Stimulated activated naive CD8-positive, alpha-beta T cell treated with anti-CD3 and anti-CD28 coated beads, Interleukin-15, Interleukin-2, amounts not matched to agents 100 ng/mL and 50 ng/mL, for 24 hours (primary cell): ENCODE results near the gene MYRFL.

Source experiments
- H3K27ac Mint-ChIP-seq: one replicate; pipeline ENCODE4 v1.8.0; 2021; ENCODE audit warnings: mild to moderate bottlenecking, mixed read lengths
- H3K27me3 Mint-ChIP-seq: one replicate; pipeline ENCODE4 v1.8.0; 2021; ENCODE audit warnings: mixed read lengths
- H3K36me3 Mint-ChIP-seq: one replicate; pipeline ENCODE4 v1.8.0; 2021; ENCODE audit warnings: low read depth, mixed read lengths
- H3K4me1 Mint-ChIP-seq: one replicate; pipeline ENCODE4 v1.8.0; 2021; ENCODE audit warnings: low read depth, mixed read lengths
- H3K4me3 Mint-ChIP-seq: one replicate; pipeline ENCODE4 v1.8.0; 2021; ENCODE audit warnings: mild to moderate bottlenecking, mixed read lengths
- H3K9me3 Mint-ChIP-seq: one replicate; pipeline ENCODE4 v1.8.0; 2021; ENCODE audit warnings: mixed read lengths

Gene MYRFL

GRCh38 chr12:69922999-69923398 is 98.0 kb downstream of the MYRFL start:
- Mint-ChIP-seq H3K27ac (no peak overlapping the region), H3K36me3 (no peaks in the 10 kb centered on the region), H3K27me3 (peaks cover 4% of the 10 kb centered on the region), H3K4me3 (no peak overlapping the region), H3K9me3 (no peaks in the 10 kb centered on the region), H3K4me1 (no peaks in the 10 kb centered on the region)

- Mint-ChIP-seq H3K27me3 (peaks cover 4% of the 10 kb centered on the region), H3K27ac (no peak overlapping the region), H3K36me3 (no peaks in the 10 kb centered on the region), H3K4me3 (no peak overlapping the region), H3K9me3 (no peaks in the 10 kb centered on the region), H3K4me1 (no peaks in the 10 kb centered on the region)
Measured at GRCh38 chr12:69925291-69925690, 100.3 kb downstream of the MYRFL start.

GRCh38 chr12:69927164-69927563 is 102.1 kb downstream of the MYRFL start:
- Mint-ChIP-seq H3K27me3 (peaks cover 4% of the 10 kb centered on the region), H3K27ac (no peak overlapping the region), H3K36me3 (no peaks in the 10 kb centered on the region), H3K9me3 (no peaks in the 10 kb centered on the region), H3K4me3 (no peak overlapping the region), H3K4me1 (no peaks in the 10 kb centered on the region)

- no peaks in the 10 kb centered on the region for H3K4me1 Mint-ChIP-seq
- H3K27ac Mint-ChIP-seq: no peak overlapping the region
- H3K4me3 Mint-ChIP-seq: no peak overlapping the region
Measured at GRCh38 chr12:69929125-69929524, 104.1 kb downstream of the MYRFL start.

GRCh38 chr12:69929531-69929930 is 104.5 kb downstream of the MYRFL start:
- no peaks in the 10 kb centered on the region for H3K9me3 Mint-ChIP-seq
- no peak overlapping the region for H3K27ac Mint-ChIP-seq
- no peaks in the 10 kb centered on the region for H3K36me3 Mint-ChIP-seq
- H3K27me3 Mint-ChIP-seq: peaks cover 3% of the 10 kb centered on the region
- no peaks in the 10 kb centered on the region for H3K4me1 Mint-ChIP-seq
- H3K4me3 Mint-ChIP-seq: no peak overlapping the region

More at GRCh38 chr12:69929125-69929524, 104.1 kb downstream of the MYRFL start:
- Mint-ChIP-seq H3K9me3 (no peaks in the 10 kb centered on the region), H3K36me3 (no peaks in the 10 kb centered on the region), H3K27me3 (peaks cover 4% of the 10 kb centered on the region)

- Mint-ChIP-seq H3K36me3 (no peaks in the 10 kb centered on the region), H3K27me3 (peaks cover 8% of the 10 kb centered on the region), H3K9me3 (no peaks in the 10 kb centered on the region), H3K27ac (no peak overlapping the region), H3K4me1 (no peaks in the 10 kb centered on the region), H3K4me3 (no peak overlapping the region)
Measured at GRCh38 chr12:69931569-69931968, 106.5 kb downstream of the MYRFL start.

- H3K36me3 Mint-ChIP-seq: no peaks in the 10 kb centered on the region
- H3K27ac Mint-ChIP-seq: no peak overlapping the region
- no peaks in the 10 kb centered on the region for H3K4me1 Mint-ChIP-seq
- H3K9me3 Mint-ChIP-seq: no peaks in the 10 kb centered on the region
- H3K27me3 Mint-ChIP-seq: peaks cover 8% of the 10 kb centered on the region
- no peak overlapping the region for H3K4me3 Mint-ChIP-seq
Measured at GRCh38 chr12:69932154-69932553, 107.1 kb downstream of the MYRFL start.

GRCh38 chr12:69932676-69933552 is 107.9 kb downstream of the MYRFL start:
- no peaks in the 10 kb centered on the region for H3K4me1 Mint-ChIP-seq
- H3K27me3 Mint-ChIP-seq: peaks cover 8% of the 10 kb centered on the region
- H3K4me3 Mint-ChIP-seq: no peak overlapping the region
- H3K36me3 Mint-ChIP-seq: no peaks in the 10 kb centered on the region
- H3K9me3 Mint-ChIP-seq: no peaks in the 10 kb centered on the region
- H3K27ac Mint-ChIP-seq: no peak overlapping the region

- Mint-ChIP-seq H3K27me3 (peaks cover 8% of the 10 kb centered on the region), H3K36me3 (no peaks in the 10 kb centered on the region), H3K4me1 (no peaks in the 10 kb centered on the region), H3K27ac (no peak overlapping the region), H3K4me3 (no peak overlapping the region), H3K9me3 (no peaks in the 10 kb centered on the region)
Measured at GRCh38 chr12:69934011-69934410, 109.0 kb downstream of the MYRFL start.

GRCh38 chr12:69935651-69936100 is 110.6 kb downstream of the MYRFL start:
- Mint-ChIP-seq H3K9me3 (no peaks in the 10 kb centered on the region), H3K27ac (no peak overlapping the region), H3K4me3 (no peak overlapping the region), H3K4me1 (no peaks in the 10 kb centered on the region), H3K27me3 (peaks cover 8% of the 10 kb centered on the region), H3K36me3 (no peaks in the 10 kb centered on the region)

GRCh38 chr12:69936214-69936731 is 111.2 kb downstream of the MYRFL start:
- H3K27ac Mint-ChIP-seq: no peak overlapping the region
- H3K4me3 Mint-ChIP-seq: no peak overlapping the region
- H3K27me3 Mint-ChIP-seq: peaks cover 8% of the 10 kb centered on the region
- no peaks in the 10 kb centered on the region for H3K36me3 Mint-ChIP-seq
- no peaks in the 10 kb centered on the region for H3K9me3 Mint-ChIP-seq
- H3K4me1 Mint-ChIP-seq: no peaks in the 10 kb centered on the region

- no peaks in the 10 kb centered on the region for H3K36me3 Mint-ChIP-seq
- peaks cover 8% of the 10 kb centered on the region for H3K27me3 Mint-ChIP-seq
- no peaks in the 10 kb centered on the region for H3K4me1 Mint-ChIP-seq
- no peak overlapping the region for H3K4me3 Mint-ChIP-seq
- H3K27ac Mint-ChIP-seq: no peak overlapping the region
- H3K9me3 Mint-ChIP-seq: no peaks in the 10 kb centered on the region
Measured at GRCh38 chr12:69936766-69937165, 111.7 kb downstream of the MYRFL start.

GRCh38 chr12:69947123-69947522 is 122.1 kb downstream of the MYRFL start:
- Mint-ChIP-seq H3K9me3 (peaks cover 4% of the 10 kb centered on the region), H3K4me3 (no peak overlapping the region), H3K27me3 (peaks cover 8% of the 10 kb centered on the region), H3K36me3 (no peaks in the 10 kb centered on the region), H3K4me1 (no peaks in the 10 kb centered on the region), H3K27ac (no peak overlapping the region)

GRCh38 chr12:69947897-69948296 is 122.9 kb downstream of the MYRFL start:
- Mint-ChIP-seq H3K36me3 (no peaks in the 10 kb centered on the region), H3K27me3 (peaks cover 8% of the 10 kb centered on the region), H3K27ac (no peak overlapping the region), H3K9me3 (peaks cover 4% of the 10 kb centered on the region), H3K4me1 (no peaks in the 10 kb centered on the region), H3K4me3 (no peak overlapping the region)

GRCh38 chr12:69948851-69949250 is 123.8 kb downstream of the MYRFL start:
- Mint-ChIP-seq H3K4me3 (no peak overlapping the region), H3K27ac (no peak overlapping the region), H3K36me3 (no peaks in the 10 kb centered on the region), H3K9me3 (peaks cover 4% of the 10 kb centered on the region), H3K4me1 (no peaks in the 10 kb centered on the region), H3K27me3 (peaks cover 8% of the 10 kb centered on the region)
